HG02938 (cell line): ENCODE data around the gene TIAM1.
A peak's percentile ranks its signal among the peaks of the same experiment; 100 is the strongest.

Source experiments
- ATAC-seq: cut with Tn5 transposase; IDR thresholded peaks from one replicate; pipeline ENCODE4 v1.9.1; 2021; ENCODE audit warnings: mild to moderate bottlenecking, moderate library complexity; ENCODE audit not compliant: unreplicated experiment

Gene TIAM1

DNA sequence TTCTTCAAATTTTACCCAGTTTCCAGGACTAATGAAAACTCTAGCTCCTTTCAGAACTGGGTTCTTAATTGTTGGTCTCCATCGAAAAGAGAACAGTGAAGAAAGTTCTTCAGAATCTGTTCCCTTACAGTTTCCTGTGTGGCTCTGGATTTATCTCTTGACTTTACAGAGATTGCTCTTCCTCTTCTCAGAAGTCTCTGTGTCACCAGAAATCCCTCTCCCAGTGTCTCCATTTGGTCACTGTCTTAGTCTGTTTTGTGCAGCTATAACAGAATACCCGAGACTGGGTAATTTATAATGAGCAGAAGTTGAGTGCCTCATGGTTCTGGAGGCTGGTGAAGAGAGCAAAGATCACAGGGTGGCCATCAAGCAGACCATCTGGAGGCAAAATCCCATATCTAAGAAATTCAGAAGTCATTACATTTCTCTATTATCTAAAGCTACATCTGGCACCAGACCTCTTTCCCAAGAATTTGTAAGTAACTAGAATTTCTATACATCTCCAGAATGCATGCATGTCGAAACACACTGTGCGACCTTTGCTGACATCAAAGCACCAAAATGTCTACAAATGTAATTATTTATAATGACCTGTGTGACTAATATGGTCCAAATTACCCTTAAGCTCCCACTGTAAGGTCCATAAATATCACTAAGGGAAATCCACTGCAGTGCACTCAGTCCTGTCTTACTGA is 240.3 kb downstream of the TIAM1 start:
- no peak for ATAC-seq

DNA sequence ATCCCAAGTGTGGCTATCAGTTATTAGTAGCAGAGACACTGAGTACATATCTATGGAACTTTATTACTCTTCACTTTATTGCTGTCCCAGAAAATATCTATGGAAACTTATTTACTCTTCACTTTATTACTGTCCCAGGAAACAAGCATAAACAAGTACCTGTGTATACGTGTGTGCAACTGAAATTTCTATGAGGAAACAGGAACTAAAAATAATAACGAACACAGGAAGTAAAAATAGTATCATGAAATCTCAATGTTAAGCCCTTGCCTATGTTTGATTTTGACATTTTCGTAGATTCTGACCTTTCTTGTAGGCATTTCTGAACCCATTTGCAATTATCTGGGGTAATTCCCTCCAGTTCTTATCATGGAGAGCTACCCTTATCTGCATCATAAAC is 240.9 kb downstream of the TIAM1 start:
- ATAC-seq: no peak

DNA sequence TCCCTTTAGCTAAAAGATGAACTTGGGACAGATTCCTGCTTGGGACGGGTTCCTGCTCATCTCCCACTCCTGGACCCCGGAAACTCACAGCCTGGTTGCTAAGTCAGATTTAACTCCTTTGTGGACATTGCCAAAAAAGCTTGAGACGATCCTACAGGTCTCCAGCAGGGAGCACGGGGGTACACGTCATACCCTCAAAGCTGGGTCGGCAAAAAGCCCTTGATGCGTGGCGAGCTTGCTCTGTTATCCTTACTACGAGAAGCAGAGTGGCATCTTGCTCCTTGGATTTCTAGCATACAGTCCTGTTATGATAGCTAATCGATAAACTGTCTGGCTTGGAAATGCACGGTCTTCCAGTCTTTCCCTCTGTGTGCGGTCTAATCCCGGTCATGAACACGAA is 244.9 kb downstream of the TIAM1 start:
- ATAC-seq: no peak

DNA sequence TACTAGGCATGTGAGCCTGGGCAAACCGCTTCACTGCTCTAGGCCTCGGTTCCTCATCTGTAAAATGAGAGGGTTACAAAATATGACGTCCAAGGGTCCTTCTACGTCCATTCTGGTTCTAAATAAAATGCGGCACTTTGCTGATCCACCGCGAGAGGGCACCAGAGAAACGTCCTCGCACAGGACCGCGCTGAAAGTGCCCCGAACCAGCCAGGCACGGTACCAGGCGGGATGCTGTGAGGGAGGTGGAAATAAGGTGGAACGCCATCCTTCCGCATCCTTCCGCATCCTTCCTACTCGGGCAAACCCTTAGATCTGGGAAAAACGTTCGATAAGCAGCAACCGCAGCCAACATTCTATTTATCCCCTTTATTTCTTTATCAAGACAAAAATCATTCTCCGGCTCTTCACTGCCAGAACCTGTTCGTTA is 245.5 kb downstream of the TIAM1 start:
- ATAC-seq: peak; percentile 75

DNA sequence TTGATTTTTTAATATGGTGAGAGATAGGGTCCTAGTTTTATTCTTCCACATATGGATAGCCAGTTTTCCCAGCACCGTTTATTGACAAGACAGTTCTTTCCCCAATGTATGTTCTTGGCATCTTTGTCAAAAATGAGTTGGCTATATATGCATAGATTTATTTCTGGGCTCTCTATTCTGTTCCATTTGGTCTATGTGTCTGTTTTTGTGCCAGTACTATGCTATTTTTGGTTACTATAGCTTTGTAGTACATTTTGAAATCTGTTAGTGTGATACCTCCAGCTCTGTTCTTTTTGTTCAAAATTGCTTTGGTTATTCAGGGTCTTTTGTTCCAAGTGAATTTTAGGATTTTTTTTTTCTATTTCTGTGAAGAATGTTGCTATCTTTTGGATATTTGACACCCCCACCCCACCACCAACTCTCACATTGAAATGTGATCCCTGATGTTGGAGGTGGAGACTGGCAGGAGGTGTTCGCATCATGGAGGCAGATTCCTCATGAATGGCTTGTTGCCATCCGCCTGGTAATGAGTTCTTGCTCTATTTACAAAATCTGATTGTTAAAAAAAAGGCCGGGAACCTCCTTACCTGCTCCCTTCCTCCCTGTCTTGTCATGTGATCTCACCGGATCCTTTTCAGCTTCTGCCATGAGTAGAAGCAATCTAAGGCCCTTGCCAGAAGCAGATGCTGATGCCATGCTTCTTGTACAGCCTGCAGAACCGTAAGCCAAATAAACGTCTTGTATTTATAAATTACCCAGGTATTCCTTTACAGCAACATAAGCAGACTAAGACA is 251.0 kb downstream of the TIAM1 start:
- ATAC-seq: no peak

DNA sequence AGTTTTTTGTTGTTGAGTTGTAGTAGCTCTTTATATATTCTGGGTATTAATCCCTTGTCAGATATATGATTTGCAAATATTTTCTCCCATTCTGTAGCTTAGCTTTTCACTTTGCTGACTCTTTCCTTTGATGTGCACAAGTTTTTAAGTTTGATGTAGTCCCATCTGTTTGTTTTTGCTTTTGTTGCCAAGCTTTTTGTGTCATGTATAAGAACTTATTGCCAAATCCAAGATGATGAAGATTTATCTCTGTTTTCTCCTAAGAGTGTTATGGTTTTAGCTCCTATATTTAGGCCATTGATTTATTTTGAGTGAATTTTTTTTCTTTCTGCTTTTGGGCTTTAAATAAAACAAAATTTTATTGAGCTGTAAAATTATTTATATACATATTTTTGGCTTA is 253.7 kb downstream of the TIAM1 start:
- ATAC-seq: no peak

DNA sequence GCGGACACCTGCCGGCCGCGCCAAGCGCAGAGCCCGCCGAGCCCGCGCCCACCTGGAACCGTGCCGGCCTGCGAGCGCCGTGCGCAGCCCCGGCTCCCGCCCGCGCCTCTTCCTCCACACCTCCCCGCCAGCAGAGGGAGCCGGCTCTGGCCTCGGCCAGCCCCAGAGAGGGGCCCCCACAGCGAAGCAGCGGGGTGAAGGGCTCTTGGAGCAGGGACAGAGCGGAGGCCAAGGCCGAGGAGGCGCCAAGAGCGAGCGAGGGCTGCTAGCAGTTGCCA is 255.6 kb downstream of the TIAM1 start:
- ATAC-seq: no peak

DNA sequence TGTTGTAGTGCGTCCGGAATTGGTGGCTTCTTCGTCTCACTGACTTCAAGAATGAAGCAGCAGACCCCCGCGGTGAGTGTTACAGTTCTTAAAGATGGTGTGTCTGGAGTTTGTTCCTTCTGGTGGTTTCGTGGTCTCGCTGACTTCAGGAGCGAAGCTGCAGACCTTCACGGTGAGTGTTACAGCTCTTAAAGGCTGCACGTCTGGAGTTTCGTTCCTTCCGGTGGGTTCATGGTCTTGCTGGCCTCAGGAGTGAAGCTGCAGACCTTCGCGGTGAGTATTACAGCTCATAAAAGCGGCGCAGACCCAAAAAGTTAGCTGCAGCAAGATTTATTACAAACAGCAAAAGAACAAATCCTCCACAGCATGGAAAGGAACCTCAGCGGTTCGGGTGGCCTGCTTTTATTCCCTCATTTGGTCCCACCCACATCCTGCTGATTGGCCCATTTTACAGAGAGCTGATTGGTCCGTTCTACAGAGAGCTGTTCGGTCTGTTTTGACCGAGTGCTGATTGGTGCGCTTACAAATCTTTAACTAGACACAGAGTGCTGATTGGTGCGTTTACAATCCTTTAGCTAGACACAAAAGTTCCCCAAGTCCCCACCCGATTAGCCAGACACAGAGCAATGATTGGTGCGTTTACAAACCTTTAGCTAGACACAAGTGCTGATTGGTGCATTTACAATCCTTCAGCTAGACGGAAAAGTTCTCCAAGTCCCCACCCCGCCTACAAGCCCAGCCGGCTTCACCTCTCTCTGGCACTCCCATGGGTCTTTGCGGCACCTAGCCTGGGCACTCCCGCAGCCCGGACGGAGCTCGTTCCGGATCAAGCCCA is 256.2 kb downstream of the TIAM1 start:
- no peak for ATAC-seq

DNA sequence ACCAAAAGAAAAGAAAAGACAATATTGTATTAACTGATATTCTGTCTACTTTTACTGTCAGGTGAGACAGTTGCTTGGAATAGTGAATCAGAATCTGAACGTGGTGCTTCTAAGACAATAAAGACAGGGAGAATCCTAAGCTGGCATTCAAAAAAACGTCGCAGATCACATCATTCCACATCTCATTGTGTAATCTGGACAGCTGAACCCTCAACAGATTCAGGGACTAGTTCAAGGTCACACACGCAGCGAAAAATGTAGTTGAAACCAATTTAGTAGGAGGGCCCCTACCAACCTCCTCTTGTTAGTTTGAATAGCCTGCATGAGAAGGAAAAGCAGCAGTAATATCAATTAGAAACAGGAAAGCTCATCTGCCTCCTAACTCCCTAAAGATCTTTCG is 259.4 kb downstream of the TIAM1 start:
- no peak for ATAC-seq

DNA sequence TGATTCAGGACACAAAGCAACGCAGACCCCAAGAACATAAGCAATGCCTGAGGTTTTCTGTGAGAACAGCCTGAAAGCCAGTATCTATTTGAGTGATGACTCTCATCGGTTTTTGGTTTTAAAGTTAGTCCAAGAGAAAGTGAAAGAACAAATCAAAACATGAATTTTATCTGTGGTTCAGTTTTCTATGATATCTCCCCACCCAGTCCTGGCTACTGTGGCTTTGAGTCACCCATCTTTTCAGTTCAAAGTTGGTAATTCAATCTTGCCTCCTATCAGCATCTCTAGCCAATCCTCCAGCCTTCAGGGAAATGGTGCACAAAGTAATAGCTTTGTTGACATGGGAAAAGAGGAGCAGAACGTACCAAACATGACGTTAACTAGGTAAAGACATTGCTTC is 265.3 kb downstream of the TIAM1 start:
- peak; percentile 78 for ATAC-seq

DNA sequence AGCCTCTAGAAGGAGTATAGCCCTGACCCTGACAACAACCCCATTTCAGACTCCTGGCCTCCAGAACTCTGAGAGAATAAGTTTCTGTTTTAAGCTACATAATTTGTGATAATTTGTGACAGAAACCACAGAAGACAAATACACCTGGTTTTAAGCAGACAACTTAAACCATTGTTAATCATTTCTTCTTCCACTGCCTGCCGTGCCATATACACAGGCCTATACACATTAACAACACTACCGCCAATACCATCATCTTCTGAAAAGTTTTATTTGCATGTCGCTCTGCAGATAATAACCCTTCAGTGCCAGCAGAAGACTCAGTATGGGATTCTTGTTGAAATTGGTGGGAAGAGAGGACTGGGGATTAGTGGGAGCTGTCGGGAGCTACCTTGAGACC is 265.8 kb downstream of the TIAM1 start:
- peak; percentile 42 for ATAC-seq

DNA sequence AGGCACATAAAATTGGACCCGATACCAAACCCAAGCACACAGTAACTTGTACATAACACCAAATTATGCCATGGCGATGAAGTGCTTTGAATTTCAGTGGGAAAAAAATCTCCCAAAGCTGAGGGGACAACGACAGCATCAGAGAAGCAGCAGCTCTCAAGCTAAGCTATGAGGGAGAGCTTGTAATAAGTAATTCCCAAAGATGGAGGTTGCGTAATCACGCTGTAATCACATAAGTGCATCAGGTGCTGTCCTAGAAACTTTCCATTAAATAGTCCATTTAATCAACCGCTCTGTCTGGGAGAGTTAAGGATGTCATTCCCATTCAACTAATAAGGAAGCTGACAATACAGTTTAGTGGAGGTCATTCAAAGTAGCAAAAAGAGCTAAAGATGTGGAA is 268.2 kb downstream of the TIAM1 start:
- no peak for ATAC-seq

DNA sequence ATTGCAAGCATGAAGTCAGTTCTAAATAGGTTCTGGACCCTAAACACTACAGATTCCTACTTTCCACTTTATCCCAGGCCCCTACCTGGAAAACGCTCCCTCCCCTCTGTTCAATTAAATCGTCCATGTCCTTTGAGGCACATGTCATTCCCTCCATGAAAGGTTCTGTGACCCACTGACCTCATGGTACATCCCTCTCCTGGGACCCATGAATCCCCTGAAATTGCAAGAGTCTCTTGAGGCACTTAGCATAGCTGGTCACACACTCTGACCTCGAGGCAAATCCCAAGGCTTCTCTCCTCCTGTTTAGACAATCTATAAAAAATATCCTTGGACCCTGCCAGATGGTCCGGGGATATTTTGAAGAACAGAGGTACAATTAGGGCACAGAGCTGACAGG is 271.5 kb downstream of the TIAM1 start:
- no peak for ATAC-seq
